Duodenal mucosa (tissue), 2 donors: ENCODE results near the gene PCSK7.

Source experiments
- H3K27ac ChIP-seq: one replicate; pipeline ENCODE4 v1.7.0; 2013; ENCODE audit warnings: low read depth, low read length
- H3K27me3 ChIP-seq, 2 donors: one replicate each; pipeline ENCODE4 v1.7.0; 2013; ENCODE audit warnings: low read length in 2 of 2, control low read depth in 1 of 2; ENCODE audit not compliant: insufficient read depth in 2 of 2, control insufficient read depth in 1 of 2
- H3K36me3 ChIP-seq, 2 donors: one replicate each; pipeline ENCODE4 v1.7.0; 2013; ENCODE audit warnings: low read length in 2 of 2, control low read depth in 1 of 2; ENCODE audit not compliant: insufficient read depth in 2 of 2, control insufficient read depth in 1 of 2
- H3K4me1 ChIP-seq, 2 donors: one replicate each; pipeline ENCODE4 v1.7.0; 2013; ENCODE audit warnings: low read length in 2 of 2, control low read depth in 1 of 2; ENCODE audit not compliant: insufficient read depth in 2 of 2, control insufficient read depth in 1 of 2
- H3K4me3 ChIP-seq, 2 donors: one replicate each; pipeline ENCODE4 v1.7.0; 2013; ENCODE audit warnings: low read length in 2 of 2, low read depth in 1 of 2
- H3K9ac ChIP-seq, 2 donors: one replicate each; pipeline ENCODE4 v1.7.0; 2013; ENCODE audit warnings: low read length in 2 of 2, low read depth in 1 of 2
- H3K9me3 ChIP-seq, 2 donors: one replicate each; pipeline ENCODE4 v1.7.0; 2013; ENCODE audit warnings: low read length in 2 of 2, control low read depth in 1 of 2; ENCODE audit not compliant: control insufficient read depth in 1 of 2

Gene PCSK7

GRCh38 chr11:117177534-117178209 lies 54.2 kb downstream of the PCSK7 start:
- H3K36me3 ChIP-seq, result peaks cover 8 to 11% of the 10 kb centered on the region in 2 donors
- peak overlapping the region; percentile 79 to 94 for H3K4me3 ChIP-seq
- no peaks in the 10 kb centered on the region for H3K27me3 ChIP-seq
- H3K9me3 ChIP-seq, result no peaks in the 10 kb centered on the region
- peaks cover 31 to 39% of the 10 kb centered on the region in 2 donors for H3K4me1 ChIP-seq
- peak overlapping the region; percentile 79 for H3K27ac ChIP-seq
- peak overlapping the region; percentile 64 to 84 for H3K9ac ChIP-seq

GRCh38 chr11:117176186-117176585 lies 55.7 kb downstream of the PCSK7 start:
- Histone ChIP-seq H3K27me3 (no peaks in the 10 kb centered on the region), H3K4me1 (peaks cover 36 to 46% of the 10 kb centered on the region in 2 donors), H3K36me3 (peaks cover 0 to 4% of the 10 kb centered on the region in 2 donors), H3K27ac (no peak overlapping the region), H3K9ac (no peak overlapping the region), H3K4me3 (no peak overlapping the region), H3K9me3 (no peaks in the 10 kb centered on the region)

- Histone ChIP-seq H3K4me1 (peaks cover 36 to 46% of the 10 kb centered on the region in 2 donors), H3K27ac (no peak overlapping the region), H3K4me3 (no peak overlapping the region), H3K9me3 (no peaks in the 10 kb centered on the region), H3K27me3 (no peaks in the 10 kb centered on the region), H3K9ac (no peak overlapping the region), H3K36me3 (peaks cover 0 to 8% of the 10 kb centered on the region in 2 donors)
These were observed 56.1 kb downstream of the PCSK7 start for GRCh38 chr11:117175781-117176180.

GRCh38 chr11:117175104-117175503 lies 56.8 kb downstream of the PCSK7 start:
- Histone ChIP-seq H3K27me3 (no peaks in the 10 kb centered on the region), H3K4me1 (peaks cover 29 to 41% of the 10 kb centered on the region in 2 donors), H3K9me3 (no peaks in the 10 kb centered on the region), H3K36me3 (peaks cover 0 to 14% of the 10 kb centered on the region in 2 donors), H3K4me3 (no peak overlapping the region), H3K9ac (no peak overlapping the region), H3K27ac (no peak overlapping the region)

- H3K4me1 ChIP-seq, result peaks cover 19 to 26% of the 10 kb centered on the region in 2 donors
These were observed 59.0 kb downstream of the PCSK7 start for GRCh38 chr11:117172724-117173421.

GRCh38 chr11:117171404-117172061 lies 60.3 kb downstream of the PCSK7 start:
- Histone ChIP-seq H3K4me3 (no peak overlapping the region), H3K27me3 (no peaks in the 10 kb centered on the region), H3K9me3 (no peaks in the 10 kb centered on the region), H3K4me1 (peaks cover 19 to 21% of the 10 kb centered on the region in 2 donors), H3K27ac (no peak overlapping the region), H3K36me3 (peaks cover 14 to 36% of the 10 kb centered on the region in 2 donors), H3K9ac (no peak overlapping the region)

More at GRCh38 chr11:117172724-117173421, 59.0 kb downstream of the PCSK7 start:
- Histone ChIP-seq H3K36me3 (peaks cover 7 to 24% of the 10 kb centered on the region in 2 donors), H3K27me3 (no peaks in the 10 kb centered on the region), H3K4me3 (no peak overlapping the region), H3K9ac (no peak overlapping the region), H3K27ac (no peak overlapping the region), H3K9me3 (no peaks in the 10 kb centered on the region)

GRCh38 chr11:117171007-117171403 lies 60.9 kb downstream of the PCSK7 start:
- Histone ChIP-seq H3K9me3 (no peaks in the 10 kb centered on the region), H3K4me1 (peaks cover 19 to 21% of the 10 kb centered on the region in 2 donors), H3K27me3 (no peaks in the 10 kb centered on the region), H3K36me3 (peaks cover 14 to 41% of the 10 kb centered on the region in 2 donors), H3K27ac (no peak overlapping the region), H3K9ac (no peak overlapping the region), H3K4me3 (no peak overlapping the region)

- Histone ChIP-seq H3K4me1 (peaks cover 19 to 21% of the 10 kb centered on the region in 2 donors), H3K9me3 (no peaks in the 10 kb centered on the region), H3K27ac (no peak overlapping the region), H3K9ac (no peak overlapping the region), H3K4me3 (no peak overlapping the region), H3K27me3 (no peaks in the 10 kb centered on the region), H3K36me3 (peaks cover 14 to 48% of the 10 kb centered on the region in 2 donors)
These were observed 61.7 kb downstream of the PCSK7 start for GRCh38 chr11:117170210-117170609.

- no peak overlapping the region for H3K9ac ChIP-seq
- H3K36me3 ChIP-seq, result peaks cover 14 to 50% of the 10 kb centered on the region in 2 donors
- H3K9me3 ChIP-seq, result no peaks in the 10 kb centered on the region
- H3K4me1 ChIP-seq, result peaks cover 19 to 21% of the 10 kb centered on the region in 2 donors
- no peak overlapping the region for H3K27ac ChIP-seq
- no peaks in the 10 kb centered on the region for H3K27me3 ChIP-seq
- no peak overlapping the region for H3K4me3 ChIP-seq
These were observed 62.1 kb downstream of the PCSK7 start for GRCh38 chr11:117169736-117170135.

GRCh38 chr11:117166491-117166890 lies 65.4 kb downstream of the PCSK7 start:
- Histone ChIP-seq H3K27me3 (no peaks in the 10 kb centered on the region), H3K9ac (no peak overlapping the region), H3K9me3 (no peaks in the 10 kb centered on the region), H3K36me3 (peaks cover 25 to 69% of the 10 kb centered on the region in 2 donors), H3K4me3 (no peak overlapping the region), H3K4me1 (peaks cover 6 to 7% of the 10 kb centered on the region in 2 donors), H3K27ac (no peak overlapping the region)
